Fibroblast of lung (primary cell): ENCODE data around the gene TIAM1. TPM values are rescaled to one million over a fixed set of nuclear protein-coding genes. Genes with fewer than 3 reads are reported as not detected.
A peak's percentile ranks its signal among the peaks of the same experiment; 100 is the strongest.

Source experiments
- DNase-seq, 2 donors: peaks; one replicate each; pipeline versions ENCODE4 v3.0.0 to v3.0.0-alpha.2; 2010; ENCODE audit warnings: low read depth in 2 of 2
- H2AFZ ChIP-seq: 2 replicates; pipeline ENCODE4 v1.5.1; 2012; ENCODE audit warnings: low read length, control low read depth, inconsistent platforms
- H3K27ac ChIP-seq: 2 replicates; pipeline ENCODE4 v1.5.1; 2011; ENCODE audit warnings: low read length, control low read depth; ENCODE audit not compliant: insufficient read depth
- H3K27me3 ChIP-seq: 2 replicates; pipeline ENCODE4 v1.5.1; 2011; ENCODE audit warnings: mild to moderate bottlenecking, low read length; ENCODE audit not compliant: control insufficient read depth, insufficient read depth
- H3K36me3 ChIP-seq: 2 replicates; pipeline ENCODE4 v1.5.1; 2011; ENCODE audit warnings: low read length; ENCODE audit not compliant: control insufficient read depth, insufficient read depth
- H3K4me1 ChIP-seq: 2 replicates; pipeline ENCODE4 v1.5.1; 2011; ENCODE audit warnings: low read length; ENCODE audit not compliant: control insufficient read depth, insufficient read depth; ENCODE audit errors: extremely low read depth
- H3K4me2 ChIP-seq: 2 replicates; pipeline ENCODE4 v1.5.1; 2011; ENCODE audit warnings: low read length, control low read depth; ENCODE audit not compliant: insufficient read depth; ENCODE audit errors: extremely low read depth
- H3K4me3 ChIP-seq, 4 experiments: fragments of 200-600 bp in 1 of 4; sonication (generic) in 1 of 4; replicated peaks in 1 of 4; 2 replicates each; pipeline ENCODE4 v1.5.1; 2011 to 2016; ENCODE audit warnings: low read length in 4 of 4, low read depth in 3 of 4, mild to moderate bottlenecking in 3 of 4, control low read depth in 2 of 4, inconsistent platforms in 1 of 4, mixed read lengths in 1 of 4; ENCODE audit not compliant: insufficient read depth in 1 of 4; ENCODE audit errors: control extremely low read depth in 1 of 4
- H3K79me2 ChIP-seq: 2 replicates; pipeline ENCODE4 v1.5.1; 2012; ENCODE audit warnings: mild to moderate bottlenecking, low read length, inconsistent platforms; ENCODE audit not compliant: control insufficient read depth, insufficient read depth
- H3K9ac ChIP-seq: 2 replicates; pipeline ENCODE4 v1.5.1; 2011; ENCODE audit warnings: mild to moderate bottlenecking, low read length, control low read depth; ENCODE audit not compliant: insufficient read depth
- H3K9me3 ChIP-seq: 2 replicates; pipeline ENCODE4 v1.5.1; 2012; ENCODE audit warnings: low read depth, low read length; ENCODE audit not compliant: control insufficient read depth, insufficient read depth
- H4K20me1 ChIP-seq: 2 replicates; pipeline ENCODE4 v1.5.1; 2011; ENCODE audit warnings: low read length; ENCODE audit not compliant: control insufficient read depth, insufficient read depth; ENCODE audit errors: extremely low read depth
- EZH2 ChIP-seq: IDR thresholded peaks from 2 replicates; pipeline ENCODE4 v1.5.1; 2012; ENCODE audit warnings: low read length, control low read depth, mild to moderate bottlenecking; ENCODE audit errors: missing control alignments
- polyA plus RNA-seq, 2 donors: library from polyadenylated mRNA; depleted of rRNA in 1 of 2; stranded (reverse) in 1 of 2; unstranded in 1 of 2; fragments of >200 nt; gene quantifications; 2 replicates each; pipeline ENCODE4 v1.2.1, GENCODE V29; 2011 to 2012; ENCODE audit warnings: missing spikeins in 1 of 2
- total RNA-seq: library from RNA; depleted of rRNA; stranded (reverse); fragments of >200 nt; gene quantifications from 2 replicates; pipeline ENCODE4 v1.2.1, GENCODE V29; 2014
- TF ChIP-seq, protein P1 (sequence below), 2 donors: IDR thresholded peaks in 1 of 2; conservative IDR thresholded peaks in 1 of 2; 1 replicate in 1 of 2; 2 replicates in 1 of 2; pipeline ENCODE4 v1.5.1; 2011 to 2012; ENCODE audit warnings: low read length in 2 of 2, control low read depth in 1 of 2, inconsistent platforms in 1 of 2, low read depth in 1 of 2, mild to moderate bottlenecking in 1 of 2

The TIAM1 gene
- total and polyA plus RNA-seq, 2 donors (not counting 1 experiment from before 2014, with no cell fraction given): under 0.01 to 0.52 TPM

DNA sequence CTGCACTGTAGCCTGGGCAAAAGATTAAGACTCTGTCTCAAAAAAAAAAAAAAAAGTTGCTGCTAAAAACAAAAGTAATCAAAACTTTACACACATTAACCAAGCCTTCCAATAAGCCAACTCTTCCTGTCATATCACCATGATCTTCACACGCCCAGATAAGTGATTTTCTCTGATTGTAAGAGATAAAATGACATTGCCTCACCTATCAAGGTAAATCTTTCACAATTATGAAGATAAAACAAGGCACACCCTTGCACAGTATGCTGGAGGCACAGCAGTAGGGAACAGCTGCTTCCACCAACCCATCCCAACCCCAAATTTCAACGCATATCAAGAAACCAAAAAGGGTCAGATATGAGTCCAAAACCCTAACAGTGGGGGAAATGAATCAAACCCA is 8.8 kb upstream of the TIAM1 start:
- no peaks in the 10 kb centered on the region for H3K27me3 ChIP-seq
- TF ChIP-seq EZH2: no peak
- TF ChIP-seq, protein P1, sequence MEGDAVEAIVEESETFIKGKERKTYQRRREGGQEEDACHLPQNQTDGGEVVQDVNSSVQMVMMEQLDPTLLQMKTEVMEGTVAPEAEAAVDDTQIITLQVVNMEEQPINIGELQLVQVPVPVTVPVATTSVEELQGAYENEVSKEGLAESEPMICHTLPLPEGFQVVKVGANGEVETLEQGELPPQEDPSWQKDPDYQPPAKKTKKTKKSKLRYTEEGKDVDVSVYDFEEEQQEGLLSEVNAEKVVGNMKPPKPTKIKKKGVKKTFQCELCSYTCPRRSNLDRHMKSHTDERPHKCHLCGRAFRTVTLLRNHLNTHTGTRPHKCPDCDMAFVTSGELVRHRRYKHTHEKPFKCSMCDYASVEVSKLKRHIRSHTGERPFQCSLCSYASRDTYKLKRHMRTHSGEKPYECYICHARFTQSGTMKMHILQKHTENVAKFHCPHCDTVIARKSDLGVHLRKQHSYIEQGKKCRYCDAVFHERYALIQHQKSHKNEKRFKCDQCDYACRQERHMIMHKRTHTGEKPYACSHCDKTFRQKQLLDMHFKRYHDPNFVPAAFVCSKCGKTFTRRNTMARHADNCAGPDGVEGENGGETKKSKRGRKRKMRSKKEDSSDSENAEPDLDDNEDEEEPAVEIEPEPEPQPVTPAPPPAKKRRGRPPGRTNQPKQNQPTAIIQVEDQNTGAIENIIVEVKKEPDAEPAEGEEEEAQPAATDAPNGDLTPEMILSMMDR (conservative IDR thresholded peaks at IDR 0.05 in 1 of 2, IDR thresholded peaks at IDR 0.05 in 1 of 2; ENCODE audit: low read depth in 1 of 2, low read length in 2 of 2): no peak

DNA sequence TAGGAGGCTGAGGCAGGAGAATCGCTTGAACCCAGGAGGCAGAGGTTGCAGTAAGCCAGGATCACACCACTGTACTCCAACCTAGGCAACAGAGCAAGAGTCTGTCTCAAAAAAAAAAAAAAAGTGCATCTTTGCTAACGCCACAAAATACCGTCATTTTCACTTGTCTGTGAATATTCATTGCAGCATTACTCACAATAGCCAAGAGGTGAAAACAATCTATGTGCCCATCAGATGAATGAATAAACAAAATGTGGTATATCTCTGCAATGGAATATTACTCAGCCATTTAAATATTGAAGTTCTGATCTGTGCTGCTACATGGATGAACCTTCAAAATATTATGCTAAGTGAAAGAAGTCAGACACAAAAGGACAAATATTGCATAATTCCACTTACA is 7.9 kb upstream of the TIAM1 start:
- no peak overlapping the region for H3K9ac ChIP-seq
- DNase-seq: no peak
- no peak overlapping the region for H3K4me2 ChIP-seq
- no peak overlapping the region for H3K27ac ChIP-seq
- no peaks in the 10 kb centered on the region for H3K27me3 ChIP-seq
- no peaks in the 10 kb centered on the region for H3K36me3 ChIP-seq
- H2AFZ ChIP-seq: no peak overlapping the region
- H3K79me2 ChIP-seq: no peaks in the 10 kb centered on the region
- H4K20me1 ChIP-seq: no peaks in the 10 kb centered on the region
- H3K4me3 ChIP-seq: no peak overlapping the region
- peaks cover 2% of the 10 kb centered on the region for H3K4me1 ChIP-seq
- no peak for TF ChIP-seq EZH2
- TF ChIP-seq, protein P1 (conservative IDR thresholded peaks at IDR 0.05 in 1 of 2, IDR thresholded peaks at IDR 0.05 in 1 of 2; ENCODE audit: low read depth in 1 of 2, low read length in 2 of 2): no peak
- no peaks in the 10 kb centered on the region for H3K9me3 ChIP-seq

More for the DNA sequence above, 8.8 kb upstream of the TIAM1 start:
- no peak for DNase-seq
- Histone ChIP-seq H3K9ac (no peak overlapping the region), H3K79me2 (no peaks in the 10 kb centered on the region), H3K4me1 (peaks cover 2% of the 10 kb centered on the region), H4K20me1 (no peaks in the 10 kb centered on the region), H3K27ac (no peak overlapping the region), H3K4me3 (no peak overlapping the region), H3K9me3 (no peaks in the 10 kb centered on the region), H2AFZ (no peak overlapping the region), H3K4me2 (no peak overlapping the region), H3K36me3 (no peaks in the 10 kb centered on the region)

DNA sequence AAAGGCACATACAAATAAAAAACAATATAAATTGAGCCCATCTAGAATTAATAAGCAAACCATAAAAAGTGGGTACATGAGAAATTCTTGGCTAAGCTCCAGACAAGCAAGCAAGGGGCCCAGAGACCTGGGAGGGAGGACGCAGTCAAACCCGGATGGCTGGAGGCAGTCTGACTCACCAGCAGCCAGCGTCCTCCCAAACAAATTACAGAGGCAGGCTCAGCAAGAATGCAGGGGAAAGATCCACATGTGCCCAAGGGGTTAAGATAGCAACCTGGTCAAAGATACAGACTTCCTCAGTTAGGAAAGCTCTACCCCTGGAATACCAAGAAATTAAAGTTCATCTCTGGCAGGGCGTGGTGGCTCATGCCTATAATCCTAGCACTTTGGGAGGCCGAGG is 7.4 kb upstream of the TIAM1 start:
- TF ChIP-seq EZH2: no peak
- TF ChIP-seq, protein P1 (conservative IDR thresholded peaks at IDR 0.05 in 1 of 2, IDR thresholded peaks at IDR 0.05 in 1 of 2; ENCODE audit: low read depth in 1 of 2, low read length in 2 of 2): no peak
- no peaks in the 10 kb centered on the region for H3K27me3 ChIP-seq
- H4K20me1 ChIP-seq: no peaks in the 10 kb centered on the region
- no peak overlapping the region for H2AFZ ChIP-seq
- H3K27ac ChIP-seq: no peak overlapping the region
- H3K4me3 ChIP-seq: no peak overlapping the region
- no peak overlapping the region for H3K4me2 ChIP-seq
- peaks cover 2% of the 10 kb centered on the region for H3K4me1 ChIP-seq
- H3K36me3 ChIP-seq: no peaks in the 10 kb centered on the region
- no peak overlapping the region for H3K9ac ChIP-seq
- DNase-seq: peak; percentile 35 to 67
- no peaks in the 10 kb centered on the region for H3K79me2 ChIP-seq
- no peaks in the 10 kb centered on the region for H3K9me3 ChIP-seq
